DND-41 (cell line): ENCODE results near the gene TMEM203.
A peak's percentile ranks its signal among the peaks of the same experiment; 100 is the strongest.

Experiments used
- ATAC-seq: fragments of 200-7000 bp; cut with Tn5 transposase; 3 replicates; pipeline ENCODE4 v1.9.1; 2021; ENCODE audit warnings: low read depth; ENCODE audit not compliant: insufficient read depth
- DNase-seq: peaks from one replicate; pipeline ENCODE4 v3.0.0-alpha.2; 2020
- H2AFZ ChIP-seq: 2 replicates; pipeline ENCODE4 v1.6.0; 2012; ENCODE audit warnings: low read depth, low read length
- H3K27ac ChIP-seq: 2 replicates; pipeline ENCODE4 v1.5.1; 2012; ENCODE audit warnings: low read length, inconsistent platforms
- H3K27me3 ChIP-seq: fragments of 200-600 bp; sonication (generic); 2 replicates; pipeline ENCODE4 v1.6.0; 2012; ENCODE audit warnings: low read length, mild to moderate bottlenecking, inconsistent platforms; ENCODE audit not compliant: insufficient read depth, poor library complexity
- H3K36me3 ChIP-seq: 2 replicates; pipeline ENCODE4 v1.5.1; 2012; ENCODE audit warnings: low read length, inconsistent platforms; ENCODE audit not compliant: insufficient read depth
- H3K4me1 ChIP-seq: 2 replicates; pipeline ENCODE4 v1.5.1; 2012; ENCODE audit warnings: mild to moderate bottlenecking, low read length; ENCODE audit not compliant: insufficient read depth
- H3K4me2 ChIP-seq: 2 replicates; pipeline ENCODE4 v1.6.0; 2012; ENCODE audit warnings: mild to moderate bottlenecking, moderate library complexity, low read length, inconsistent platforms; ENCODE audit not compliant: insufficient read depth
- H3K4me3 ChIP-seq, 2 experiments: fragments of 200-600 bp in 1 of 2; shearing (Covaris generic) in 1 of 2; 2 replicates each; pipeline ENCODE4 v1.5.1; 2012 to 2016; ENCODE audit warnings: inconsistent platforms in 2 of 2, low read length in 2 of 2, mild to moderate bottlenecking in 2 of 2, low read depth in 1 of 2, moderate library complexity in 1 of 2
- H3K79me2 ChIP-seq: 2 replicates; pipeline ENCODE4 v1.6.0; 2012; ENCODE audit warnings: low read length, inconsistent platforms; ENCODE audit not compliant: insufficient read depth
- H3K9ac ChIP-seq: 2 replicates; pipeline ENCODE4 v1.6.0; 2012; ENCODE audit warnings: low read depth, mild to moderate bottlenecking, inconsistent platforms, low read length, moderate library complexity
- H3K9me3 ChIP-seq: 2 replicates; pipeline ENCODE4 v1.5.1; 2012; ENCODE audit warnings: low read length, moderate library complexity, mild to moderate bottlenecking, inconsistent platforms; ENCODE audit not compliant: insufficient read depth, severe bottlenecking
- H4K20me1 ChIP-seq: 2 replicates; pipeline ENCODE4 v1.6.0; 2012; ENCODE audit warnings: low read length; ENCODE audit not compliant: insufficient read depth
- EZH2 ChIP-seq: IDR thresholded peaks from 3 replicates; pipeline ENCODE4 v1.6.1; 2012; ENCODE audit warnings: borderline replicate concordance, low read depth, mild to moderate bottlenecking, moderate library complexity, low read length, inconsistent platforms; ENCODE audit not compliant: severe bottlenecking
- TF ChIP-seq, protein P1 (sequence below): IDR thresholded peaks from 2 replicates; pipeline ENCODE4 v1.5.1; 2012; ENCODE audit warnings: borderline replicate concordance, low read length, moderate library complexity, mild to moderate bottlenecking; ENCODE audit not compliant: poor library complexity, severe bottlenecking; ENCODE audit errors: extremely low read depth

Gene TMEM203

DNA sequence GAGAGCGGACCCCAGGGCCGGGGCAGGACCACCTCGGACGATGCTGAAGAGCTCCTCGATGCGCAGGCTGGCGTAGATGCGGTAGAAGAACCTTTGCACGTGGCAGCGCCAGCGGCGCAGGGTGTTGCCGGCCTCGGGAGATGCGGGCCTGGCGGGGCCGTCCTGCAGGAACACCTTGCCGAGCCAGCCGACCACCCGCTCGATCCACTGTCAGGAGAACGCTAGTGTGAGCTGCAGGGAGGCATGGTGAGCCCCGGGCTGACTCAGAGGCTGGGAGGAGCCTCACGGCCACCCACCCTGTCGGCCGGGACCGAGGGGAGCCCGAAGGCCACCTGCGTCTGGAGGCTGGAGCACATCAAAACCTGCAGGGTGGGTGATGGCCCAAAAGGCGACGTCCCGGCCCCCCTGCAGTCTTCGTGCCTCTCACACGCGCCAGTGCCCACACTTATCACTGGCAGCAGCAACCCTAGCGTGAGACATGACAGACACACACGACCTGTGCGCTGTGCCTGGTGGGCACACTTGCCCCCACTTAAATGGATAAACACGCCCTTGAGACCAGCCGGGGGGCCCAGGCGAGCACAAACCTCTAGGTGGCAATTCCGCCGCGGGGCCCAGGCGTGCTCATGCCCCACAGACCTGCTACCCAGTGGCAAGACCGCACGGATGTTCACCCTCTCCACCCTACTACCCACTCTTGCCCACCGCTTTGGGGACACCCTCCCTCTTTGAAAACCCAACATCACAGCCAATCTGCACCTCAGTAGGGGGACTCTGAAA lies 20.4 kb downstream of the TMEM203 start:
- Histone ChIP-seq H3K4me2 (peak overlapping the region; percentile 22; the same call in 1 of the 2 replicates), H3K36me3 (peaks cover 77% of the 10 kb centered on the region), H3K79me2 (peaks cover 47% of the 10 kb centered on the region), H4K20me1 (peaks cover 32% of the 10 kb centered on the region), H3K9ac (no peak overlapping the region), H2AFZ (no peak overlapping the region), H3K27ac (no peak overlapping the region), H3K9me3 (no peaks in the 10 kb centered on the region), H3K27me3 (no peaks in the 10 kb centered on the region), H3K4me3 (no peak overlapping the region), H3K4me1 (peaks cover 35% of the 10 kb centered on the region)
- no peak for TF ChIP-seq EZH2
- TF ChIP-seq, protein P1, sequence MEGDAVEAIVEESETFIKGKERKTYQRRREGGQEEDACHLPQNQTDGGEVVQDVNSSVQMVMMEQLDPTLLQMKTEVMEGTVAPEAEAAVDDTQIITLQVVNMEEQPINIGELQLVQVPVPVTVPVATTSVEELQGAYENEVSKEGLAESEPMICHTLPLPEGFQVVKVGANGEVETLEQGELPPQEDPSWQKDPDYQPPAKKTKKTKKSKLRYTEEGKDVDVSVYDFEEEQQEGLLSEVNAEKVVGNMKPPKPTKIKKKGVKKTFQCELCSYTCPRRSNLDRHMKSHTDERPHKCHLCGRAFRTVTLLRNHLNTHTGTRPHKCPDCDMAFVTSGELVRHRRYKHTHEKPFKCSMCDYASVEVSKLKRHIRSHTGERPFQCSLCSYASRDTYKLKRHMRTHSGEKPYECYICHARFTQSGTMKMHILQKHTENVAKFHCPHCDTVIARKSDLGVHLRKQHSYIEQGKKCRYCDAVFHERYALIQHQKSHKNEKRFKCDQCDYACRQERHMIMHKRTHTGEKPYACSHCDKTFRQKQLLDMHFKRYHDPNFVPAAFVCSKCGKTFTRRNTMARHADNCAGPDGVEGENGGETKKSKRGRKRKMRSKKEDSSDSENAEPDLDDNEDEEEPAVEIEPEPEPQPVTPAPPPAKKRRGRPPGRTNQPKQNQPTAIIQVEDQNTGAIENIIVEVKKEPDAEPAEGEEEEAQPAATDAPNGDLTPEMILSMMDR: no peak
- ATAC-seq: no peak
- no peak for DNase-seq

DNA sequence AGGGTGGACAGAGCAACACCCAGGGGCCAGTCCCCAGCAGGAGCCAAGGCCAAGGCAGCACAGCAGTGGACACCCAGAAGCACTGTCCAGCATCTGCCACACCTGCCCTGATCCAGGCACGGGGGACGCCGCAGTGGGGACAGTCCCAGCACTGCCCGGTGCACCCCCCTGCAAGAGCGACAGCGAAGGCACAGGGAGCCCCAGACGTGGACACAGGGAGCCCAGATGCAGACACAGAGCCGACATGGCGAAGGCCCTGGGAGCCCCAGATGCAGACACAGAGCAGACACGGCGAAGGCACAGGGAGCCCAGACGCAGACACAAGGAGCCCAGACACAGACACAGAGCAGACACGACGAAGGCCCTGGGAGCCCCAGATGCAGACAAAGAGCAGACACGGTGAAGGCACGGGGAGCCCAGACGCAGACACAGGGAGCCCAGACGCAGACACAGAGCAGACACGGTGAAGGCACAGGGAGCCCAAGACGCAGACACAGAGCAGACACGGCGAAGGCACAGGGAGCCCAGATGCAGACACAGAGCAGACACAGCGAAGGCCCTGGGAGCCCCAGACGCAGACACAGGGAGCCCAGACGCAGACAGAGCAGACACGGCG lies 21.4 kb downstream of the TMEM203 start:
- H3K36me3 ChIP-seq: peaks cover 71% of the 10 kb centered on the region
- H3K4me1 ChIP-seq: peaks cover 25% of the 10 kb centered on the region
- DNase-seq (no peak), ATAC-seq (no peak)
- no peaks in the 10 kb centered on the region for H3K9me3 ChIP-seq
- TF ChIP-seq, protein P1: no peak
- no peak for TF ChIP-seq EZH2
- H3K9ac ChIP-seq: no peak overlapping the region
- H2AFZ ChIP-seq: no peak overlapping the region
- H3K27ac ChIP-seq: no peak overlapping the region
- no peak overlapping the region for H3K4me3 ChIP-seq
- H4K20me1 ChIP-seq: peaks cover 22% of the 10 kb centered on the region
- no peaks in the 10 kb centered on the region for H3K27me3 ChIP-seq
- no peak overlapping the region for H3K4me2 ChIP-seq
- peaks cover 37% of the 10 kb centered on the region for H3K79me2 ChIP-seq

DNA sequence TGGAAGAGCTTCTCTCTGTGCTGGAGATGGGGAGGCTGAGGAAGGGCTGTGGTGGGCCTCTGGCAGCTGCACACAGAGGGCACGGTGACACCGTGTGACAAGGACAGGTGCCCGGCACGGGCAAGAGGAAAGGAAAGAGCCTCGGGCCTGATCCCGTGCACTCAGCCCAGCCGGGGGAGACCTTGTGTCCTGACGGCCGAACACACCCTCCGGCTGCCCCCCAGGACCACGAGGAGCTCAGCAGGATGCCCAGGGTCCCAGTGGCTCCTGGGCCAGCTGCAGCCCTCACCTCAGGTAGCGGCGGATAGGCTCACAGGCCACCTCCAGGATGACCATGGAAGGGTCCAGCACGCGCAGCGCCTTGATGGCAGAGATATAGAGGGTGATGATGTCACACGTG lies 22.6 kb downstream of the TMEM203 start:
- peaks cover 23% of the 10 kb centered on the region for H4K20me1 ChIP-seq
- no peak overlapping the region for H3K4me2 ChIP-seq
- H3K4me3 ChIP-seq: no peak overlapping the region
- H2AFZ ChIP-seq: no peak overlapping the region
- H3K27me3 ChIP-seq: no peaks in the 10 kb centered on the region
- no peak for TF ChIP-seq EZH2
- TF ChIP-seq, protein P1: no peak
- ATAC-seq (no peak), DNase-seq (no peak)
- H3K9ac ChIP-seq: no peak overlapping the region
- peaks cover 25% of the 10 kb centered on the region for H3K79me2 ChIP-seq
- peaks cover 23% of the 10 kb centered on the region for H3K4me1 ChIP-seq
- H3K9me3 ChIP-seq: no peaks in the 10 kb centered on the region
- peaks cover 67% of the 10 kb centered on the region for H3K36me3 ChIP-seq
- H3K27ac ChIP-seq: no peak overlapping the region
